Endothelial cell of umbilical vein (primary cell): ENCODE data around the gene INAVA. TPM values are rescaled to one million over a fixed set of nuclear protein-coding genes. Genes with fewer than 3 reads are reported as not detected.
A peak's percentile ranks its signal among the peaks of the same experiment; 100 is the strongest.

ENCODE experiments used
- BruUV-seq: library from RNA; stranded (reverse); fragments of 400-500 nt; replicated peaks from 2 replicates; lab custom pipeline; 2021; lab: Mats Ljungman, UMichigan
- CTCF ChIA-PET: fragments of 300-600, 350-600 bp; sonication (Branson Sonifier 250); formaldehyde crosslinking; loops from one replicate; lab custom pipeline; 2021; ENCODE audit warnings: antibody characterized with exemption, inconsistent platforms; lab: Charles Lee
- POLR2A ChIA-PET: fragments of 300-600, 350-600 bp; sonication (Branson Sonifier 250); formaldehyde crosslinking; loops from one replicate; lab custom pipeline; 2021; ENCODE audit warnings: antibody characterized with exemption, inconsistent platforms; lab: Charles Lee
- DNase-seq: peaks from one replicate; pipeline ENCODE4 v3.0.0-alpha.2; 2011; ENCODE audit warnings: low read depth, low spot score
- FAIRE-seq: peaks from 2 replicates; lab custom pipeline; 2011; peaks lifted over from hg19 to GRCh38; lab: Jason Lieb, UNC
- H2AFZ ChIP-seq: 2 replicates; pipeline ENCODE4 v1.6.0; 2012; ENCODE audit warnings: low read depth, low read length, control low read depth, inconsistent platforms
- H3K27ac ChIP-seq: 2 replicates; pipeline ENCODE4 v1.5.1; 2011; ENCODE audit warnings: low read depth, mild to moderate bottlenecking, control low read depth, low read length, moderate library complexity; ENCODE audit not compliant: insufficient read depth
- H3K27me3 ChIP-seq, 2 experiments: 2 replicates each; pipeline versions ENCODE4 v1.6.0 to v1.6.1; 2011; ENCODE audit warnings: low read length in 2 of 2, mixed read lengths in 1 of 2; ENCODE audit not compliant: control insufficient read depth in 2 of 2, insufficient read depth in 2 of 2
- H3K36me3 ChIP-seq, 2 experiments: 2 replicates in 1 of 2; 3 replicates in 1 of 2; pipeline ENCODE4 v1.5.1; 2011; ENCODE audit warnings: low read length in 2 of 2, mild to moderate bottlenecking in 1 of 2, moderate library complexity in 1 of 2; ENCODE audit not compliant: control insufficient read depth in 2 of 2, insufficient read depth in 2 of 2; ENCODE audit errors: extremely low read depth in 1 of 2
- H3K4me1 ChIP-seq: 3 replicates; pipeline ENCODE4 v1.5.1; 2011; ENCODE audit warnings: mild to moderate bottlenecking, low read length; ENCODE audit not compliant: control insufficient read depth, insufficient read depth; ENCODE audit errors: extremely low read depth
- H3K4me2 ChIP-seq: 2 replicates; pipeline ENCODE4 v1.6.1; 2011; ENCODE audit warnings: low read length, control low read depth, mixed read lengths; ENCODE audit not compliant: insufficient read depth
- H3K4me3 ChIP-seq, 3 experiments: fragments of 200-600 bp in 1 of 3; sonication (generic), shearing (Covaris generic) in 1 of 3; replicated peaks in 1 of 3; 2 replicates each; pipeline ENCODE4 v1.5.1; 2011 to 2016; ENCODE audit warnings: control low read depth in 3 of 3, low read length in 3 of 3, mild to moderate bottlenecking in 2 of 3, inconsistent platforms in 1 of 3, low read depth in 1 of 3, moderate library complexity in 1 of 3; ENCODE audit not compliant: insufficient read depth in 1 of 3
- H3K79me2 ChIP-seq: 2 replicates; pipeline ENCODE4 v1.6.0; 2012; ENCODE audit warnings: low read length, inconsistent platforms; ENCODE audit not compliant: control insufficient read depth, insufficient read depth
- H3K9ac ChIP-seq: replicated peaks from 2 replicates; pipeline ENCODE3; 2011; ENCODE audit warnings: low read length, control low read depth; ENCODE audit not compliant: insufficient read depth; ENCODE audit errors: extremely low read depth
- H3K9me1 ChIP-seq: replicated peaks from 3 replicates; pipeline ENCODE4 v1.6.0; 2011; ENCODE audit warnings: mild to moderate bottlenecking, low read length; ENCODE audit not compliant: control insufficient read depth, insufficient read depth; ENCODE audit errors: extremely low read depth
- H3K9me3 ChIP-seq: replicated peaks from 2 replicates; pipeline ENCODE4 v1.5.1; 2012; ENCODE audit warnings: low read length, inconsistent platforms; ENCODE audit not compliant: control insufficient read depth, insufficient read depth
- H4K20me1 ChIP-seq: replicated peaks from 2 replicates; pipeline ENCODE3; 2011; ENCODE audit warnings: mild to moderate bottlenecking, low read length; ENCODE audit not compliant: control insufficient read depth, insufficient read depth; ENCODE audit errors: extremely low read depth
- EZH2 ChIP-seq: IDR thresholded peaks from 2 replicates; pipeline ENCODE4 v1.6.1; 2012; ENCODE audit warnings: borderline replicate concordance, low read depth, mild to moderate bottlenecking, moderate library complexity, low read length, inconsistent platforms; ENCODE audit not compliant: severe bottlenecking
- FOS ChIP-seq: IDR thresholded peaks from 2 replicates; pipeline ENCODE4 v1.6.1; 2011; ENCODE audit warnings: mild to moderate bottlenecking, low read length, moderate library complexity, borderline replicate concordance; ENCODE audit not compliant: insufficient read depth
- GATA2 ChIP-seq: IDR thresholded peaks from 2 replicates; pipeline ENCODE4 v1.7.0; 2011; ENCODE audit warnings: low read depth, mild to moderate bottlenecking, moderate library complexity, mixed read lengths, low read length; ENCODE audit not compliant: insufficient read length, insufficient read depth
- JUN ChIP-seq: IDR thresholded peaks from 2 replicates; pipeline ENCODE4 v1.6.1; 2011; ENCODE audit warnings: borderline replicate concordance, low read depth; ENCODE audit not compliant: insufficient read length, insufficient read depth
- MYC ChIP-seq: IDR thresholded peaks from one replicate; pipeline ENCODE4 v1.6.1; 2011; ENCODE audit warnings: mild to moderate bottlenecking, low read depth, low read length
- POLR2A ChIP-seq: IDR thresholded peaks from 2 replicates; pipeline ENCODE4 v1.6.1; 2012; ENCODE audit warnings: low read depth, mild to moderate bottlenecking, control low read depth, low read length
- POLR2AphosphoS5 ChIP-seq: IDR thresholded peaks from 2 replicates; pipeline ENCODE4 v1.6.1; 2012; ENCODE audit warnings: low read depth, mild to moderate bottlenecking, control low read depth, low read length, moderate library complexity; ENCODE audit not compliant: insufficient read depth
- dilution Hi-C: fragments of 300-500 bp; cut with MboI; formaldehyde crosslinking; loops from one replicate; pipeline ENCODE4 v1.15.0; 2019; ENCODE audit warnings: low sequenced_read_pairs; ENCODE audit not compliant: extremely low pct_ligation_motif_present
- intact Hi-C: fragments of 100-400 bp; cut with micrococcal nuclease; formaldehyde crosslinking; loops from one replicate; pipeline ENCODE4 v1.10.0; 2022
- polyA plus RNA-seq, 4 experiments: library from polyadenylated mRNA; depleted of rRNA in 3 of 4; stranded (reverse) in 3 of 4; unstranded in 1 of 4; fragments of >200 nt; gene quantifications; 2 replicates each; pipeline versions ENCODE4 v1.2.1 to v1.2.3, GENCODE V29; 2011 to 2012; ENCODE audit warnings: missing spikeins in 1 of 4
- total RNA-seq: library from RNA; stranded (reverse); gene quantifications from 2 replicates; pipeline ENCODE4 v1.2.3, GENCODE V29; 2021
- TF ChIP-seq, protein P1 (sequence below): IDR thresholded peaks from 2 replicates; pipeline ENCODE4 v1.6.1; 2011; ENCODE audit not compliant: insufficient read depth, insufficient read length
- TF ChIP-seq, protein P2 (sequence below), 2 donors: IDR thresholded peaks; 1 replicate in 1 of 2; 2 replicates in 1 of 2; pipeline ENCODE4 v1.5.1; 2011; ENCODE audit warnings: low read length in 2 of 2, mild to moderate bottlenecking in 2 of 2, moderate library complexity in 2 of 2, control low read depth in 1 of 2, inconsistent platforms in 1 of 2, low read depth in 1 of 2; ENCODE audit not compliant: insufficient read depth in 1 of 2; ENCODE audit errors: extremely low read depth in 1 of 2

The INAVA gene
- total and polyA plus RNA-seq, 2 donors (not counting 3 experiments of a cell fraction or from before 2014, with no cell fraction given): 0.42 TPM; not detected in 1

DNA sequence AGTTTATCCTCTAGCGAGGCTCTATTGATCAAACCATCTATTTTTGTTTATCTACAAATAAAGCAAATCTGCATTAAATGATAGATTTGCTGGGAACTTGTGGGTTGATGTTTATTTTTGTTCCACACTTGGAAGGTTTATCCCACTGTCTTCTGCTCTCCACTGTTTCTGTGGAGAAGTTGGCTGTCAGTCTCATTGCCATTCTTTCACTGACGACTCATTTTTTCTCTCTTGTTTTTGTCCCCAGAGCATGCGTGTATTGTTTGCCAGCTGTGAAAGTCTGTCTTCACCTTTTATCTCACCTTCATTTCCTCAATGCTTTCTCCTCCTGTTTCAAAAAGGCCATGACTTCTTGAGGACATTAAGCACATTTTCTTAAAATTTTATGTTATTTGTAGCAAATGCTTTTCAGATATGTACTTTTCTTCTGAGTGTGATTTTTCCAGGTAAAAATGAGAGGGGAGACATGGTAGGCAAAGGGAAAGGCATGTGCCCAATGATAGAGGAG lies 52.4 kb downstream of the INAVA start:
- dilution Hi-C loops (no loop called here), intact Hi-C loops (no loop called here)
- Histone ChIP-seq H3K4me1 (no peaks in the 10 kb centered on the region), H3K27ac (no peak overlapping the region), H3K36me3 (no peaks in the 10 kb centered on the region), H3K9ac (no peak overlapping the region), H3K27me3 (peaks cover 0 to 4% of the 10 kb centered on the region in 2 experiments), H3K9me1 (no peaks in the 10 kb centered on the region), H4K20me1 (no peaks in the 10 kb centered on the region), H2AFZ (no peak overlapping the region), H3K79me2 (no peaks in the 10 kb centered on the region), H3K9me3 (no peaks in the 10 kb centered on the region), H3K4me2 (no peak overlapping the region), H3K4me3 (no peak overlapping the region)
- FAIRE-seq (peak; percentile 21), DNase-seq (no peak)
- BruUV-seq: no TSS peak
- ChIA-PET POLR2A (no interaction called here), CTCF (no interaction called here)
- TF ChIP-seq GATA2 (no peak), MYC (no peak)

DNA sequence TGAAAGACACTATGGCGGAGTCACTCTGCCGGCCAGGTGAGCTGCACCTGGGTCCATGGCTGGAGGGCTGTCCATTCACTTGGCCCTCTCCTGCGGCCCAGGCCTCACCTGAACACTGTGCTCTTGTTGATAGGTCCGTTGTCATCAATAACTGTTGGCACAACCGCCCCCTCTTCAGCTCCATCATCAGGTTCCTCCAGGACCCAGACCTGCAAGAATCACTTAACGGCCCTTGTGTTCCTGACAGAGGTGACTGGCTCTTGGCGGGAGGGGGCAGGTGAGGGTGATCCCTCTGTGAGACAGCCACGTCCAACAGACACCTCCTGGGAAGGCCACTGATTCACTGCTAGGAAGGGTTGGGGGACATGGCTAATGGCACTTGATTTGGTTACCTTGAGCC lies 54.9 kb downstream of the INAVA start:
- TF ChIP-seq EZH2 (no peak), GATA2 (no peak), JUN (no peak), POLR2A (no peak), MYC (no peak), POLR2AphosphoS5 (no peak), FOS (no peak)
- TF ChIP-seq, protein P1, sequence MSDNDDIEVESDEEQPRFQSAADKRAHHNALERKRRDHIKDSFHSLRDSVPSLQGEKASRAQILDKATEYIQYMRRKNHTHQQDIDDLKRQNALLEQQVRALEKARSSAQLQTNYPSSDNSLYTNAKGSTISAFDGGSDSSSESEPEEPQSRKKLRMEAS: no peak
- TF ChIP-seq, protein P2, sequence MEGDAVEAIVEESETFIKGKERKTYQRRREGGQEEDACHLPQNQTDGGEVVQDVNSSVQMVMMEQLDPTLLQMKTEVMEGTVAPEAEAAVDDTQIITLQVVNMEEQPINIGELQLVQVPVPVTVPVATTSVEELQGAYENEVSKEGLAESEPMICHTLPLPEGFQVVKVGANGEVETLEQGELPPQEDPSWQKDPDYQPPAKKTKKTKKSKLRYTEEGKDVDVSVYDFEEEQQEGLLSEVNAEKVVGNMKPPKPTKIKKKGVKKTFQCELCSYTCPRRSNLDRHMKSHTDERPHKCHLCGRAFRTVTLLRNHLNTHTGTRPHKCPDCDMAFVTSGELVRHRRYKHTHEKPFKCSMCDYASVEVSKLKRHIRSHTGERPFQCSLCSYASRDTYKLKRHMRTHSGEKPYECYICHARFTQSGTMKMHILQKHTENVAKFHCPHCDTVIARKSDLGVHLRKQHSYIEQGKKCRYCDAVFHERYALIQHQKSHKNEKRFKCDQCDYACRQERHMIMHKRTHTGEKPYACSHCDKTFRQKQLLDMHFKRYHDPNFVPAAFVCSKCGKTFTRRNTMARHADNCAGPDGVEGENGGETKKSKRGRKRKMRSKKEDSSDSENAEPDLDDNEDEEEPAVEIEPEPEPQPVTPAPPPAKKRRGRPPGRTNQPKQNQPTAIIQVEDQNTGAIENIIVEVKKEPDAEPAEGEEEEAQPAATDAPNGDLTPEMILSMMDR (IDR thresholded peaks at IDR 0.05; ENCODE audit: extremely low read depth in 1 of 2, insufficient read depth in 1 of 2, low read depth in 1 of 2, low read length in 2 of 2): no peak
- CTCF ChIA-PET: no interaction called here
- no peaks in the 10 kb centered on the region for H4K20me1 ChIP-seq
- dilution Hi-C loops: no loop called here
- H3K27ac ChIP-seq: no peak overlapping the region
- no peaks in the 10 kb centered on the region for H3K4me1 ChIP-seq
- no peak overlapping the region for H2AFZ ChIP-seq
- intact Hi-C loops: no loop called here
- DNase-seq (no peak), FAIRE-seq (no peak)
- H3K9me3 ChIP-seq: no peaks in the 10 kb centered on the region
- POLR2A ChIA-PET: no interaction called here
- no peaks in the 10 kb centered on the region for H3K36me3 ChIP-seq
- H3K4me3 ChIP-seq: no peak overlapping the region
- H3K4me2 ChIP-seq: no peak overlapping the region
- no peaks in the 10 kb centered on the region for H3K9me1 ChIP-seq
- H3K9ac ChIP-seq: no peak overlapping the region
- H3K27me3 ChIP-seq: no peaks in the 10 kb centered on the region
- no TSS peak for BruUV-seq
- no peaks in the 10 kb centered on the region for H3K79me2 ChIP-seq
